ENCODE results near the gene PGPEP1.
"Not testable (repeated sequence)": the region's sequence is repeated elsewhere in the genome, so short reads cannot be mapped to it uniquely, and the experiment has no call there.

PGPEP1 gene

DNA sequence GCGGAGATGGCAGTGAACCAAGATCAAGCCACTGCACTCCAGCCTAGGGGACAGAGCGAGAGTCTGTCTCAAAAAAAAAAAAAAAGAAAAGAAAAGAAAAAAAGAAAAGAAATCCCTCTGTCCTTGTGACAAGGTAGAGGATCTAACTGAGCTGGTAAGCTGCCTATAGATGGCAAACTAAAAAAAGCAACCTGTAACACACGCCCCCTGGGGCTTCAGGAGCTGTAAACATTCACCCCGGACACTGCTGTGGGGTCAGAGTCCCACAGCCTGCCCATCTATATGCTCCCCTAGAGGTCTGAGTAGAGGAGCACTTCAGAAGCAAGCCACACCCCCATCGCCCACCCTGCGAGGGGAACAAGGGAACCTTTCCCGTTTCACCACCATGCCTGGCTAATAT lies 4.3 kb upstream of the PGPEP1 start:
- FAIRE-seq, result no peak

DNA sequence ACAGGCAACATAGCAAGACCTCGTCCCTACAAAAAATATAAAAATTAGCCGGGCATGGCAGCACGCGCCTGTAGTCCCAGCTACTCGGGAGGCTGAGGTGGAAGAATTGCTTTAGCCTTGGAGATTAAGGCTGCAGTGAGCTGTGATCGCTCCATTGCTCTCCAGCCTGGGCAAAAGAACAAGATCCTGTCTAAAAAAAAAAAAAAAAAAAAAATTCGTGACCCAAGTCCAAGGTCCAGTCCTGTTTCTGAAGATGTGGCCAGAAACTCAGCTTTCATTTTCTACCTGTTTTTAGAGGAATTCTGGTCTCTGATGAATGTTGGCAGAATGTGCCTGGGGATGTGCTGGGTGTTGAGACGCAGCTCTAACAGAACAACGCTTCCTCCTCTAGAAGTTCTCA lies 1.9 kb upstream of the PGPEP1 start:
- no peak for FAIRE-seq

DNA sequence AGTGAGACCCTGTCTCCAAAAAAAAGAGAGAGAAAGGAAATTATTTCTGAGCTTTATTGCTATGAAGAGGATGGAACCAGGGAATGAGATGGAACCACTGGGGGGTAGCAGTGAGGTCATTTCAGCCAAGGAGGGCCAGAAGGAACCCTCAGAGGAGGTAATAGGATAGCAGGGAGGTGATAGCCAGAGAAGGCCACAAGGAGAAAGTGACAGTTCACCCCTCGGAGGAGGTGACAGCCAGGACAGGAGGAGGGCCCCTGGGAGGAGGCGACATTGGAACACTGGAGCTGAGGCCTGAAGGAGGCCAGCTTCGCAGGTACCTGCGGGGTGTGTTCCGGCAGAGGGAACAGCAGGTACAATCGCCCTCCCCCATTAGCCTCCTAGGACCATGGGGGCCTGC lies 675 bp upstream of the PGPEP1 start:
- FAIRE-seq, result no peak

DNA sequence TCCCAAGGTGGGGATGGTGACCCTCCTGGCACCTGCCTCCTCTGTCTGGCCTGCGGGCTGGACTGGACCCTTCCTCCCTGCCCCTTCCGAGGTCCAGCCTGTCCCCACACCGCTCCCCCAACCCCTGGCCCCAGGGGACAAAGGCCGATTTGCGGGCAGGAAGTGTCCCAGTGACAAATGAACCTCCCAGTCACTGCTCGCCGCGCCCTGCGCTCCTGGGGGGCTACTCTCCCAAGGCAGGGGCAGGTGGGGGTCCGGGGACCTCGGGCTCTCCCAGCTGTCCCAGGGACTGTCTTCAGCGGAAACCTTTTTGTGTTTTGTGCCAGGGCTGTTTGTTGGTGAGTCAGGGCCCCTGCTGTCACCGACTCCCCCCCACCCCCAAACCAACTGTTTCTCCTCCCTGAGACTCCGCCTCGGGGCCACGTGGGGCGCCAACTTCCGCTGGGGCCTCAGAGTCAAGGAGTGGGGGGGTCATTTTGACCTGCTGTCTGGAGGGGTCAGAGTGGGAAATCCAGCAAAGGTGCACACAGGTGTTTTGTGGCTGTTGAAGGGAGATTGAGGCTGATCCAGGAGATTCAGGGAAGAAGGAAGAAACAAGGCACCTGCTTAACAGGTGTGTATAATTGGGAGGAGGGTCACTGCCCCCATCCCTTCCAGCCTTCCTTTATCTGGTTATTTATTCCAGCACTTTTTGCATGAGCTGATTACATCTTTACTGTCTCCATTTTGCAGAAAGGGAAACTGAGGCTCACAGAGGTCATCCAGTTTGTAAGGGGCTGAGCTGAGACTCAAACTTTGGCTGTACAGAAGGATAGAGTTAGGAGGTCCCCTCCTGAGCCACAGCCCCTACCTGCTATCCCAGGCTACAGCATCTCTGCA lies 831 bp downstream of the PGPEP1 start:
- FAIRE-seq, result no peak

DNA sequence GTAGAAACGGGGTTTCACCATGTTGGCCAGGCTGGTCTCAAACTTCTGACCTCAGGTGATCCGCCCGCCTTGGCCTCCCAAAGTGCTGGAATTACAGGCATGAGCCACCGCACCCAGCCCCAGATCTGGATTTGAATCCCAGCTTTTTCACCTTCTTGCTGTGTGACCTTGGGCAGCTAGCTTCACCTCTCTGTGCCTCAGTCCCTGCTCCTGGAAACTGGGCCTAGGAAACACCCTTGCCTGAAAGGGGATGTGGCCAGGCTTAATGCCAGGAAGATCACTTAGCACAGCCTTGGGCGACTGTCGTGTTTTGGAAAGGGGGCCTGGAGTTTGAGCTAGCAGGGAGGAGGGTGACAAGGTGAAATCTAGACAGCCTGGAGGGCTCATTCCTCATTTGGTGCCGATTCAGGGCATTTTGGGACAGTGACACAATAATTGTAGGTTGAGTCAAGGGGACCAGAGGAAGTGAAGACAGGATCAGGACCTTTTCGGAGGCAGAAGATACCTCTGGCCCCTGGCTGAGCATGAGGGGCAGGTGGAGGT lies 1.8 kb downstream of the PGPEP1 start:
- no peak for FAIRE-seq

DNA sequence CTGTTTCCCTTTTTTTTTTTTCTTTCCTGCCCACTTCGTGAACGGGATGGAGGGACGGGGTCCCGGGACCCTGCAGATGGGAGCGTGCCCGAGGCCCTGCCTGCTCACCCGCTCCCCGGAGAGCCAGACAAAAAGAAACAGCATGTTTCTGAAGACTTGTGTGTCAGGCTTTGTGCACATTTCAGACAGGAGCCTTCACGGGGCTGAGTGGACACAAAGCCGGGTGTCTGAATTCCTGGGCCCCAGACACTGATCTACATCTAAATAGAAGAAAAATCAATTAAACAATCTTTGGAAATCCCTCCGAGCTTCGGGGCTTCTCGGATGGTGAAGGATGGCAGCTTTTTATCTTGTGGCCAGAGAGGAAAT lies 4.2 kb downstream of the PGPEP1 start:
- no peak for FAIRE-seq

DNA sequence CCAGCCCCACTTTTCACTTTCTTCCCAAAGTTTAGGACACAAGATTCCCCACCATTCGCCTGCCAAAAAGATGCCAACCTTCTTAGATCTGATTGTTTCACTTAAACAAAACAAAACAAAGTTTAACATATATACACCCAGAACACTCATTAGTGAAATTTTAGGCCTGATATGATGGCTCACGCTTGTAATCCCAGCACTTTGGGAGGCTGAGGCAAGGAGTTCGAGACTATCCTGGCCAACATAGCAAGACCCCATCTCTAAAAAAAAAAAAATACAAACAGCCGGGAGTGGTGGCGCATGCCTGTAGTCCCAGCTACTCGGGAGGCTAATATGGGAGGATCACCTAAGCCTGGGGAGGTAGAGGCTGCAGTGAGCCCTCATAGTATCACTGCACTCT lies 4.9 kb downstream of the PGPEP1 start:
- FAIRE-seq, result no peak

DNA sequence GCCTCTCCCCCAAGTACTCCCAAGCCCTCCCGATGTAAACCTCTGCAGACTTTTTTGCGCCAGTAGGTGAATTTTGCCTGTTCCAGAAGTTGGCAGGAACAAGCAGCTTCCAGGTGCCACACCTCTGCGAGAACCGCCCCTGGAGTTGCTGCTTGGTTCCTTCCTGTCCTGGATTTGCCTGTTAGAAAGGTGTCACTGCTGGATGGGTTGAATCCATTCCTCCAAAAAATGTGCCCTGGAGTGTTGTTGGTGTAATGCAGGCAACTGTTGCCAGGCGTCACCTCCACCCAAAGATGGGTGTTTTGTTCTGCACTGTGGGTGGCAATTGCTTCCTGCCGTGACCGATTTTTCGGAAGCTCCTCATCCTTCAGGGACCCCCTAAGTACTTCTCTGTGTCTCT lies 5.7 kb downstream of the PGPEP1 start:
- no peak for FAIRE-seq

DNA sequence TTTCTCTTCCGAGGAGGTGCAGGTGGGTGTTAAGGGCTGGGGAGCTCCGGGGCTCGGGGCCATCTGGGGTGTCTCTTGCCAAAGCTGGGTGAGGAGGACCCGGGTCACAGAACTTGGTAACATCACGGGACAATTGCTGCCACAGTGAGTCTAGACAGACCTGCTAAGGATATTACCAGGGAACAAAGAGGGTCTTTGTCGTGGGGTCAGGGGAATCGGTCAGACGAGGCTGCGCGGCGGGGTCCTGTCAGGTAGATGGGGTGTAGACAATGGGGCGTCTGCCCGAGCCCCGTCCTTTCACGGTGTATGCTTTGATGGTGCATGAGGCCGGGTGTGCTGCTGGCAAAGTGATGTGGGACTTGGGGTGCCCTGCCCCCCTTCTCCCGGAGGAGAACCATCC lies 7.8 kb downstream of the PGPEP1 start:
- no peak for FAIRE-seq

DNA sequence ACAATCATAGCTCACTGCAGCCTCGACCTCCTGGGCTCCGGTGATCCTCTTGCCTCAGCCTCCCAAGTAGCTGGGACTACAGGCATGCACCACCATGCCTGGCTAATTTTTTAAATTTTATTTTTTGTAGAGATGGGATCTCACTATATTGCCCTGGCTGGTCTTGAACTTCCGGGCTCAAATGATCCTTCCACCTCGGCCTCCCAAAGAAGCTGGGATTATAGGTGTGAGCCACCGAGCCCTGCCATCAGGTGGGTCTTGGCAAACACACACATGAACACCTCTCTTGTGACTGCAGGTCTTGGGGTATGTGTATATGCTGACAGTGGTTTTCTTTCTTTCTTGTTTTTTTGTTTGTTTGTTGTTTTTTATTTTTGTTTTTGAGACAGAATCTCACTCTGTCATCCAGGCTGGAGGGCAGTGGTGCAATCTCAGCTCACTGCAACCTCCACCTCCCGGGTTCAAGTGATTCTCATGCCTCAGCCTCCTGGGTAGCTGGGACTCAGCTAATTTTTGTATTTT lies 8.5 kb downstream of the PGPEP1 start:
- FAIRE-seq, result not testable (repeated sequence)

DNA sequence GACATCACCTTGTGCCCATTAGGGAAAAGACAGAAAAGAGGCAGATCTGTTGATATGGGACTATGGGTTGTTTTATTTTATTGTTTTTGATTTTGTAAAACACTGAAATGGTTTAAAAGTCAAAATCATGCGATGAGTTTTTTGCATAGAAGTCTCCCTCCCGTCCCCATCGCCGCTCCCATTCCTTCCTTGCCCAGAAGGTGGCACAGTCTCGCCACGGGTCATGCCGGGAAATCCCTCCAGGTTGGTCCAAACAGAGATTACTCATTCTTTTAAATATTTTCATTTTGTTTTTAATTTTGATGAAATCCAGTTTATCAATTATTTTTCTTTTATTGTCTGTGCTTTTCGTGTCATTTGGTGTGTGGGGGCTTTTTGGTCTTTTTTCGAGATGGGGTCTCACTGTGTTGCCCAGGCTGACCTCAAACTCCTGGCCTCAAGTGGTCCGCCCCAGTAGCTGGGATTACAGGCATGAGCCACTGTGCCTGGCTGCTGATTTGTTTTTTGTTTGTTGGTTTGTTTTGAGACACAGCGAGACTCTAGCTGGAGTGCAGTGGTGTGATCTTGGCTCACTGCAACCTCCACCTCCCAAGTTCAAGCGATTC lies 9.2 kb downstream of the PGPEP1 start:
- FAIRE-seq, result peak; percentile 82

DNA sequence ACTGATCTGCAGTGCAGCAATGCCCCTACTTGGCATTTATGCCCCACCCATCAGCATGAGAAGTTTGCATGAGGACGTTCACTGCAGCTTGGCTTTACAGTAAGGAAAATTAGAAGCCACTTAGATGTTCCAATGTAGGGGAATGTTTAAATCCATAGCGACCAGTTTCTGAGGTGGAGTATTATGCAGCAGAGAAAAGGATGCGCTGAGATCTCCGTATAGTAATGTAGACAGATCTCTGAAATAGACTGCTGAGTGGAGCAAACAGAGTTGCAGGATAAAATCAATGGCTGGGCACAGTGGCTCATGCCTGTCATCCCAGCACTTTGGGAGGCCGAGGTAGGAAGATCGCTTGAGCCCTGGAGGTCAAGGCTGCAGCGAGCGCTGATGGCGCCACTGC lies 10.1 kb downstream of the PGPEP1 start:
- no peak for FAIRE-seq

DNA sequence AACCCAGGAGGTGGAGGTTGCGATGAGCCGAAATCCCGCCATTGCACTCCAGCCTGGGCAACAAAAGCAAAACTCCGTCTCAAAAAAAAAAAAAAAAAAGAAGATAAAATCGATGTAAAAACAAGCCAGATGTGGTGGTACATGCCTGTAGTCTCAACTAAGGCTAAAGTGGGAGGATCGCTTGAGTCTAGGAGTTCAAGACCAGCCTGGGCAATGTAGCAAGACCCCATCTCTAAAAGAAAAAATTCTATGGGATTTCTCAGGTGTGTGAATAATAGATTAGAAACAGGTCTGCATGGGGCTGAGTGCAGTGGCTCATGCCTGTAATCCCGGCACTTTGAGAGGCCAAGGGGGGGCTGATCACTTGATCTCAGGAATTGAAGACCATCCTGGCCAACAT lies 11.1 kb downstream of the PGPEP1 start:
- no peak for FAIRE-seq

DNA sequence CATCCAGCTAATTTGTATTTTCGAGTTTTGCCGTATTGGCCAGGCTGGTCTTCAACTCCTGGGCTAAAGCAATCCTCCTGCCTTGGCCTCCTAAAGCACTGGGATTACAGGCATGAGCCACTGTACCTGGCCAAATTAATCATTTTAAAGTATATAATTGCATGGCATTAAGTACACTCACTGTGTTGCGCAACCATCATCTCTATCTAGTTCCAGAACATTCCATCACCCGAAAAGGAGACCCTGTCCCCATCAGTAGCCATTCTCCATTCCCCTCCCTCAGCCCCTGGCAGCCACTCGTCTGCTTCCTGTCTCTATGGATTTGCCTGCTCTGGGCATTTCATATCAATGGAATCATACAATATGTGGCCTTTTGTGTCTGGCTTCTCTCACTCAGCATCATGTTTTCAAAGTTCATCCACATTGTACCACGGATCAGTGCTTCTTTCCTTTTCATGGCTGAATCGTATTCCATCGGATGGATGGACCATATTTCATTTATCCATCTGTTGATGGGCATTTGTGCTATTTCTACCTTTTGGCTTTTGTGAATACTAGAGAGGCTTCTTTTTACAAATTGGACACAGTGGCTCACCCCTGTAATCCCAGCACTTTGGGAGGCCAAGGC lies 13.1 kb downstream of the PGPEP1 start:
- no peak for FAIRE-seq

DNA sequence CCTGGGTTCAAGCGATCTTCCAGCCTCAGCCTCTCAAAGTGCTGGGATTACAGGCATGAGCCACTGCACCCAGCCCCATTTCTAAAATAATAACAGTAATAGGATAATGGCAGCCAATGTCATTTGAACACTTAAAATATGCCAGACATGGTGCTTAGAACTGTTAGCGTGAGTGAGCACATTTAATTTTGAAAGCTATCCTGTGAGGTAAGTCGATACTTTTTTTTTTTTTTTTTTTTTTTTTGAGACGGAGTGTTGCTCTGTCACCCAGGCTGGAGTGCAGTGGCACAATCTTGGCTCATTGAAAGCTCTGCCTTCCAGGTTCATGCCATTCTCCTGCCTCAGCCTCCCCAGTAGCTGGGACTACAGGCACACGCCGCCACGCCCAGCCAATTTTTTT lies 14.3 kb downstream of the PGPEP1 start:
- FAIRE-seq, result not testable (repeated sequence)

DNA sequence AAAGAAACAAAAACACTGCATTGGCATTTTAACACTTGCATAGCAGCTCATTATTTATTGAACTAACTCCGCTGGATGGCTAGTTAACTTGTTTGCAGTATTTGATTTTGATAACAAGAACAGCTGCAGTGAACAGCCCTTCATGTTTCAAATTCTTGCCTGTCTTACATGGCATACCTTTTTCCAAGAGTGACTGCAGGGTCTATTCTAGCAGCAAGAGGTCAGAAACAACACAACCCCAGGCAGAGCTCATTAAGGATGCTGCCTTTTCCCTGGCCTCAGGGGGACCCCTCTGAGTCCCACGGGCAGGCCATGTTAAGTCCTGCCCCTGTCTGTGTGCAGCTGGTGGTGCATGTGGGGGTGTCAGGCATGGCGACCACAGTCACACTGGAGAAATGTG lies 16.6 kb downstream of the PGPEP1 start:
- no peak for FAIRE-seq

DNA sequence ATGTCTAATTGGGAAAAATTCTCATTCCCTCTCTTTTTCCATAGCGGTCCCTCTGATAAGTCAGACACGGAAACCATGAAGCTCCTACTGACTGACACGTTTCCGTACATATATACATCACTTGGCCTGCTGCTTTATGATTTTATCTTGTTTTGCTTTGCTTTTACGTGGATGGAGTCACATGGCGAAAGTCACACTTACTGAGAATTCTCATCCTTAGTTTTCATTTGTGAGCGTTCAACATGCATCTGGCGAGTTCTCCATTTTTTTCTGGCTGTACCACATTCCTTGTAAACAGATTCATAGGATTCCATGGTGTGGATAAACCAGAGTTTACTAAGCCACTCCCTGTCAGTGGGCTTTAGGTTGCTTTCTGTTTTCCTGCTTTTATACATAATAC lies 21.2 kb downstream of the PGPEP1 start:
- no peak for FAIRE-seq

DNA sequence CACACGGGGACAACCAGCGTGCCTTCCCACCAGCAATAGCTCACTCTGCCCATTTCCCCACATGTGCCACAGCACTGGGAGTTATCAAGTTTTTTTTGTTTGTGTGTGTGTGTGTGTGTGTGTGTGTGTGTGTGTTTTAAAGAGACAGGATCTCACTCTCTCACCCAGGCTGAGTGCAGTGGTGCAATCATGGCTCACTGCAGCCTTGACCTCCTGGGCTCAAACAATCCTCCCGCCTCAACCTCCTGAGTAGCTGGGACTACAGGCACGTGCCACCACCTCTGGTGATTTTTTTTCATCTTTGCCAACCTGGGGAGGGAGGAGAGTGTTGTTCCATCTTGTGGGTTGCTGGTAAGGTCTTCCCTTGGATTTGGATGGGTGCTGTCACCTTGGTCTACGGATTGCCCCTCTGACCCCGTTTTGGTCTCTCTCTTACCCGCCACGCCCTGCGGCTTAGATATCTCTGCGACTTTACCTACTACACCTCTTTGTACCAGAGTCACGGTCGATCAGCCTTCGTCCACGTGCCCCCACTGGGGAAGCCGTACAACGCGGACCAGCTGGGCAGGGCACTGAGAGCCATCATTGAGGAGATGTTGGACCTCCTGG lies 22.6 kb downstream of the PGPEP1 start:
- no peak for FAIRE-seq

DNA sequence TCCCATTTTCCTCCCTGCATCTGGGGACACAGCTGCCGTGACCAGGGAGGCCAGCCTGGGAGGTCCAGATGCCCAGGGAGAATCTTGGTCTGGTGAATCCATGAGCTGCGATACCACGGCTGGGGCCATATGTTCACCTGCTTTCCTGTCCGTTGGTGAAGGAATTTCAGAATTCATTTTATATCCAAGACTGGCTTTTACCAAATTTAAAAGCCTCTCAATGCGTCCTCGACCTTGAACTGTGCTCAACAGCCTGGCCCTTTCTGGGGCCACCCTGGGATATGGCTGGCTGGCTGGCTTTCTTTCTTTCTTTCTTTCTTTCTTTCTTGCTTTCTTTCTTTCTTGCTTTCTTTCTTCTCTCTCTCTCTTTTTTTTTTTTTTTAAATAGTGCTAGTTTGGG lies 23.4 kb downstream of the PGPEP1 start:
- no peak for FAIRE-seq

DNA sequence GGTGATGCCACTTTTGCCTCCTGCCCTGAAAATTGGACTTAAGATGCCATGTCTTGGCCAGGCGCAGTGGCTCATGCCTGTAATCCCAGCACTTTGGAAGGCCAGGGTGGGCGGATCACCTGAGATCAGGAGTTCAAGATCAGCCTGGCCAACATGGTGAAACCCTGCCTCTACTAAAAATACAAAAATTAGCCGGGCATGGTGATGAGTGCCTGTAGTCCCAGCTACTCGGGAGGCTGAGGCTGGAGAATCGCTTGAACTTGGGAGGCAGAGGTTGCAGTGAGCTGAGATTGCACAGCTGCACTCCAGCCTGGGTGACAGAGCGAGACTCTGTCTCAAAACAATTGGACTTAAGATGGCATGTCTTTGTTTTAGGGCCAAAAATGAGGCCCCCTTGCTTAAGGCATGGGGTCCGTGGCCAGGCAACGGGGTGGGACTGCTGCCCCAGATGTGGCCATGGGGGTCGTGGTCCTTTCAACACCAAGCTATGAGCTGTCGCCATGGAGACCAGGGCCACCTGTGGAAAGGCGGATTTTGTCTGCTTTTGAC lies 24.0 kb downstream of the PGPEP1 start:
- not testable (repeated sequence) for FAIRE-seq

DNA sequence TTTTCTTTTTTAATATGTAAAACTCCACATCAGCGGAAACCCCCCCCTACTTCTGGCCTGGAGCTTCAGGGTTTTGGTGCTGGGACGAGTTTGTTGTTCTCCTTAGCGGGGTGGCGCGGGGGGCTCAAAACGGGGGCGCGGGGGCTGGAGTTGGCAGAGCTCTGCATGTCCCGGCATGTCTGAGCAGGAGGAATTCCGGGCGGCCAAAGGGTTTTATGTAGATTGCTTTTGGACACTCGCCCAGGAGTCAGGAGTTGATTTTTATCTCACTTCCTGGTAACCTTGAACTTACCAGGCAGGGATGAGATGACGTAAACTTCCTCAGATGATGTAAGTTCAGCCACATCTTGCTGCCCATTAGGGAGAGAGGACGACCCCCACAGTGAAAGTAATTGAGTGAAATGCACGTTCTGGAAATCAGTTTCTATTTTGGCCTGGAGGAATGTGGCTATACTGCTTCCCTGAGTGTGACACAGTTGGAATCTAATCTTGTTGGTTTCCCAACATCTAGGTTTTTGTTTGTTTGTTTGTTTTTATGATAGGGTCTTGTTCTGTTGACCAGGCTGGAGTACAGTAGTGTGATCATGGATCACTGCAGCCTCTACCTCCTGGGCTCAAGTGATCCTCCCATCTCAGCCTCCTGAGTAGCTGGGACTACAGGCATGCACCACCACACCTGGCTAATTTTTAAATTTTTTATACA lies 24.6 kb downstream of the PGPEP1 start:
- no peak for FAIRE-seq

DNA sequence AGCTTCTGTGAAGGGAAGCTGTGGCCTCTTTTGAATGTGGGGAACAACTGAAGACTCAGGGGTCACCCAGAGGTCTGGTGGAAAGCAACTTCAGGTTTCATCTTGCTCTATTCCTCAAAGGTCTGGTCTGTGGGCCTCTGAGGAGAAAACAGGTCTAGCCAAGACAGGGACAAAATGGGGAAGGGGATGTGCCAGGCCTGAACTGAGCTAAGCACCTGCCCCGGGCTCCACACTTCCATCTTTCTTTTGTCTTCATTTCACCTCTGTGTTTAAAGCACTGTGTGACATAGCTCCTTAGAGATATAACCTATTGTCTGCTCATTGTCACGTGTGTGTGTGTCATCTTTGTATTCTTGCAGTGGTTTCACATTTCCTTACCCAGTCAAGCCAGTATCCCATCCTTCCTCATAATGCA lies 25.6 kb downstream of the PGPEP1 start:
- FAIRE-seq, result no peak

All from islet of Langerhans (tissue), 1 donor.